ENCODE results near the gene CD1D. TPM values are rescaled to one million over a fixed set of nuclear protein-coding genes. Genes with fewer than 3 reads are reported as not detected.

The CD1D gene
- total RNA-seq, 1 donor from 2014 or later = 1.5 TPM

DNA sequence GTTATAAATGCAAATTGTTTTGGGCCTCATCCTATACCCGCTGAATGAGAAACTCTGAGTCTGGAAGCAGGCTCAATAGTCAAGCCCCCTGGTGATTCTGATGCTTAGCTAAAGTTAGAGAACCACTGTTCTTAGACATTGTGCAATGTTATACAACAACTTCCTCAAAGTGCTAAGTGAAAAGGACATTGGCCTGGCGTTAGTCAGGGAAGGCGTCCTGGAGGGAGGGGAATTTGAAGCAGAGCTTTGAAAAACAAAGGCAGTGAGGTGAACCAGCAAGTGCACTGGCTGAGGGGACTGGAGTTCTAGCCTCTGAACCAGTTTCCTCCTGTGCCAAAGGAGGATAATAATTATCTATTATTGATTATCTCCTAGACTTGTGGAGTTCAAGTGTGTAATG, 5.1 kb downstream of the CD1D start:
- H3K4me1 Mint-ChIP-seq (ENCODE audit: unreplicated experiment) = peaks cover 14% of the 10 kb centered on the region
- no peaks in the 10 kb centered on the region for H3K9me3 Mint-ChIP-seq (ENCODE audit: unreplicated experiment)
- H3K27me3 Mint-ChIP-seq (ENCODE audit: unreplicated experiment) = peaks cover 13% of the 10 kb centered on the region
- peaks cover 4% of the 10 kb centered on the region for H3K36me3 Mint-ChIP-seq (ENCODE audit: low read depth, unreplicated experiment)
- TF ChIP-seq, protein P1, sequence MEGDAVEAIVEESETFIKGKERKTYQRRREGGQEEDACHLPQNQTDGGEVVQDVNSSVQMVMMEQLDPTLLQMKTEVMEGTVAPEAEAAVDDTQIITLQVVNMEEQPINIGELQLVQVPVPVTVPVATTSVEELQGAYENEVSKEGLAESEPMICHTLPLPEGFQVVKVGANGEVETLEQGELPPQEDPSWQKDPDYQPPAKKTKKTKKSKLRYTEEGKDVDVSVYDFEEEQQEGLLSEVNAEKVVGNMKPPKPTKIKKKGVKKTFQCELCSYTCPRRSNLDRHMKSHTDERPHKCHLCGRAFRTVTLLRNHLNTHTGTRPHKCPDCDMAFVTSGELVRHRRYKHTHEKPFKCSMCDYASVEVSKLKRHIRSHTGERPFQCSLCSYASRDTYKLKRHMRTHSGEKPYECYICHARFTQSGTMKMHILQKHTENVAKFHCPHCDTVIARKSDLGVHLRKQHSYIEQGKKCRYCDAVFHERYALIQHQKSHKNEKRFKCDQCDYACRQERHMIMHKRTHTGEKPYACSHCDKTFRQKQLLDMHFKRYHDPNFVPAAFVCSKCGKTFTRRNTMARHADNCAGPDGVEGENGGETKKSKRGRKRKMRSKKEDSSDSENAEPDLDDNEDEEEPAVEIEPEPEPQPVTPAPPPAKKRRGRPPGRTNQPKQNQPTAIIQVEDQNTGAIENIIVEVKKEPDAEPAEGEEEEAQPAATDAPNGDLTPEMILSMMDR (IDR thresholded peaks at IDR 0.05; ENCODE audit: unreplicated experiment) = no peak
- no peak for DNase-seq (ENCODE audit: low spot score)
- H3K4me3 Mint-ChIP-seq (ENCODE audit: unreplicated experiment) = no peak overlapping the region
- H3K27ac Mint-ChIP-seq (ENCODE audit: unreplicated experiment) = no peak overlapping the region

DNA sequence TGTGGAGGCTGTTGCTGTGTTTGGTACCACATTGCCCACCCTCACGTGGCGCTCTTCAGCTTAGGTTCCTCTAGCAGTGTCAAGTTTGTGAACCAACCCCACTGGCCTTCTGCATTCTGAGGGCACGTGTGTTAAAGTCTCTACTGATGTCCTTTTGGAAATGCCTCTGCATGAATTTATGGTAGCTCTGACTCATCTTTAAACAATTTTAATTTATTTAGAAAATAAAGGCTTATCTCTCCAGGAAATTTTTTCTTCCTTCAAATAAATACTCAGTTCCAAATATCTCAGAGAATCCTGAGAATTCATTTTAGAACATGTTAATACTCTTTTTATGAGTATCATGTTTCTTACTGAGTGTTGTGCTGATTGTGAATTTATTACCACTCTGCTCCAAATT, 5.5 kb downstream of the CD1D start:
- Mint-ChIP-seq H3K27ac (ENCODE audit: unreplicated experiment) (no peak overlapping the region), H3K9me3 (ENCODE audit: unreplicated experiment) (no peaks in the 10 kb centered on the region), H3K4me1 (ENCODE audit: unreplicated experiment) (peaks cover 14% of the 10 kb centered on the region), H3K27me3 (ENCODE audit: unreplicated experiment) (peaks cover 13% of the 10 kb centered on the region), H3K36me3 (ENCODE audit: low read depth, unreplicated experiment) (peaks cover 4% of the 10 kb centered on the region), H3K4me3 (ENCODE audit: unreplicated experiment) (no peak overlapping the region)
- DNase-seq (ENCODE audit: low spot score) = no peak
- TF ChIP-seq, protein P1 (IDR thresholded peaks at IDR 0.05; ENCODE audit: unreplicated experiment) = no peak

GRCh38 chr1:158188611-158189010, 7.9 kb downstream of the CD1D start:
- Mint-ChIP-seq H3K27ac (ENCODE audit: unreplicated experiment) (no peak overlapping the region), H3K36me3 (ENCODE audit: low read depth, unreplicated experiment) (peaks cover under 1% of the 10 kb centered on the region), H3K9me3 (ENCODE audit: unreplicated experiment) (no peaks in the 10 kb centered on the region), H3K4me3 (ENCODE audit: unreplicated experiment) (no peak overlapping the region), H3K4me1 (ENCODE audit: unreplicated experiment) (peaks cover 6% of the 10 kb centered on the region), H3K27me3 (ENCODE audit: unreplicated experiment) (no peaks in the 10 kb centered on the region)
- no peak for DNase-seq (ENCODE audit: low spot score)
- TF ChIP-seq, protein P1 (IDR thresholded peaks at IDR 0.05; ENCODE audit: unreplicated experiment) = no peak

DNA sequence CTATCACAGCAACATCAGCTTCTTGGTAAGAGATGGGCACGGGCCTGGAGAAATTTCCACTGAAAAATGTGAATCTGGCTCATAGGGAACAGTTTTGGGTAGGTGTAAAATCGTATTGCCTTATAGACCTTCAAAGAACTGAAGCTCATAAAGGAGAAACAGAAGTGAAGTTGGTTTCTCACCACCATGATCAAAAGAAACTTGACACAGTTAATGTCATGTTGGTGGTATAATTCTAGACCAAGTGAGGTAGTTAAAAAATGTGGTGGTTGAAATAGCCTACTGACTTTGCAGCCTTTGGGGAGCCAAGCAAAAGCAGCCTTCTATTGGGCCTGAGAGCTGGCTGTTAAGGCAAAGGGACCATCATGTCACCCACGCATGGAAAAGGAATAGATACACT, 8.9 kb downstream of the CD1D start:
- no peaks in the 10 kb centered on the region for H3K27me3 Mint-ChIP-seq (ENCODE audit: unreplicated experiment)
- peaks cover 3% of the 10 kb centered on the region for H3K36me3 Mint-ChIP-seq (ENCODE audit: low read depth, unreplicated experiment)
- H3K4me3 Mint-ChIP-seq (ENCODE audit: unreplicated experiment) = no peak overlapping the region
- DNase-seq (ENCODE audit: low spot score) = no peak
- H3K9me3 Mint-ChIP-seq (ENCODE audit: unreplicated experiment) = no peaks in the 10 kb centered on the region
- peaks cover 4% of the 10 kb centered on the region for H3K4me1 Mint-ChIP-seq (ENCODE audit: unreplicated experiment)
- no peak overlapping the region for H3K27ac Mint-ChIP-seq (ENCODE audit: unreplicated experiment)
- TF ChIP-seq, protein P1 (IDR thresholded peaks at IDR 0.05; ENCODE audit: unreplicated experiment) = no peak

- Mint-ChIP-seq H3K27me3 (ENCODE audit: unreplicated experiment) (no peaks in the 10 kb centered on the region), H3K4me3 (ENCODE audit: unreplicated experiment) (no peak overlapping the region), H3K27ac (ENCODE audit: unreplicated experiment) (no peak overlapping the region), H3K4me1 (ENCODE audit: unreplicated experiment) (peaks cover 4% of the 10 kb centered on the region), H3K9me3 (ENCODE audit: unreplicated experiment) (no peaks in the 10 kb centered on the region), H3K36me3 (ENCODE audit: low read depth, unreplicated experiment) (peaks cover 3% of the 10 kb centered on the region)
- no peak for DNase-seq (ENCODE audit: low spot score)
- TF ChIP-seq, protein P1 (IDR thresholded peaks at IDR 0.05; ENCODE audit: unreplicated experiment) = no peak
Observed at GRCh38 chr1:158191299-158191698, 10.6 kb downstream of the CD1D start.
